Mucosa of stomach (tissue), 1 donor: Measurements from ENCODE around the gene IL17RE.
"Not testable (repeated sequence)": the region's sequence is repeated elsewhere in the genome, so short reads cannot be mapped to it uniquely, and the experiment has no call there.

Source experiments
- H3K27me3 ChIP-seq: one replicate; pipeline ENCODE4 v1.7.0; 2013; ENCODE audit warnings: mild to moderate bottlenecking, low read length; ENCODE audit not compliant: control insufficient read depth, insufficient read depth
- H3K36me3 ChIP-seq: one replicate; pipeline ENCODE4 v1.7.0; 2013; ENCODE audit warnings: low read length; ENCODE audit not compliant: control insufficient read depth, insufficient read depth
- H3K4me1 ChIP-seq: one replicate; pipeline ENCODE4 v1.7.0; 2013; ENCODE audit warnings: mild to moderate bottlenecking, low read length; ENCODE audit not compliant: control insufficient read depth, insufficient read depth
- H3K4me3 ChIP-seq: one replicate; pipeline ENCODE4 v1.7.0; 2013; ENCODE audit warnings: low read length
- H3K9ac ChIP-seq: one replicate; pipeline ENCODE4 v1.7.0; 2013; ENCODE audit warnings: mild to moderate bottlenecking, low read length, moderate library complexity
- H3K9me3 ChIP-seq: one replicate; pipeline ENCODE4 v1.7.0; 2013; ENCODE audit warnings: mild to moderate bottlenecking, low read length, moderate library complexity; ENCODE audit not compliant: control insufficient read depth
- donor health status: Pancreatic carcinoma.

The IL17RE gene

DNA sequence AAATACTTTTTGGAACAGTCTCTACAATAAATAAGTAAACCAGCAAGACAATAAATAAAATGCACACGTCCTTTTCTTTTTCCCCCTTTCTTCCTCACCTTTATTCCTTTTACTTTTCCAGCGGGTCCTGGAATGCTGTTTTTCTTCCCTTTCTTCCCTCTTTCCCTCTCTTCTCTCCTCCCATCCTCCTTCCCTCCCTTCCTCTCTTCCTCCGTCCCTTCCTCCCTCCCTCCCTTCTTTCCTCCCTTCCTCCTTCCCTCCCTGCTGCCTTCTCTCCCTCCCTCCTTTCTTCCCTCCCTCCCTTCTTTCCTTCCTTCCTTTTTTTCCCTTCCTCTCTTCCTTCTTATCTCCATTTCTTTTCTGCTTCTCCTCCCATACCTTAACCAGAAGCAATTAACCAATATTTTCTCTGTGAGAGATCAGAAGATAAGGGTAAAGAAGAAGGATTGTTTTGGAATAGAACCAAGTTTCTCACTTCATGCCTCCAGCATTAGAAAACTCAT lies 3.3 kb upstream of the IL17RE start:
- H3K9ac ChIP-seq, result peak overlapping the region; percentile 58
- H3K27me3 ChIP-seq, result no peaks in the 10 kb centered on the region
- H3K4me1 ChIP-seq, result peaks cover 62% of the 10 kb centered on the region
- H3K4me3 ChIP-seq, result peak overlapping the region; percentile 53
- H3K9me3 ChIP-seq, result no peaks in the 10 kb centered on the region
- no peaks in the 10 kb centered on the region for H3K36me3 ChIP-seq

DNA sequence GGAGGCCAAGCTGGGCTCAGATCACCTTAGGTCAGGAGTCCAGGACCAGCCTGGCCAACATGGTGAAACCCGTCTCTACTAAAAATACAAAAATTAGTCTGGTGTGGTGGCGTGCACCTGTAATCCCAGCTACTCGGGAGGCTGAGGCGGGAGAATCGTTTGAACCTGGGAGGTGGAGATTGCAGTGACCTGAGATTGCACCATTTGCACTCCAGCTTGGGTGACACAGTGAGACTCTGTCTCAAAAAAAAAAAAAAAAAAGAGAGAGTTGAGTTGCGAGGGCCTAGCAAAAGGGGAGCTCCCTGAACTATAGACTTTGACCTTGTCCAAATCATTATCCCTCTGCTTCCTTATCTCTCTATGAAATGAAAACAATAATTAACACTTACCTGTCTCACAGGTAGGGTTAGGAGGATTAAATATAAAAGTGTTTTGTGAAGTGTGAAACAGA lies 1.7 kb upstream of the IL17RE start:
- not testable (repeated sequence) for H3K27me3 ChIP-seq, H3K9me3 ChIP-seq
- H3K4me1 ChIP-seq, result peaks cover 59% of the 10 kb centered on the region

DNA sequence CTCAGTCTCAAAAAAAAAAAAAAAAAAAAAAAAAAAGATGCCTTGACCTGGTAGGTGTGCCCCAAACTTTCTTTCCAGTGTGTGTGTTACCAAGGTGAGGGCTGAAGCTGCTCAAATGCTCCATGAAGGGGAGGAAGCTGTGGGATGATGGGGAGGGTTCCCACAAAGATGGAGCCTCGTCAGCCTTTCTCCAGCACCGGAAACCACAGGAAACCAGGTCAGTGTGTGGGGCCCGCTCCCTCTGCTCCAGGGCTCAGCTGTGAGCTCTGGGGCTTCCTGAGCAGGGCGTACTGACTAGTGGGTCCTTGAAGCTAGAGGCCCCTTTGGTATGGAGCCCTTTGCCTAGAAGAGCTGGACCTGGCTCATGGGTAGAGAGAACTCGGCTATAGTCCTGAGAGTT lies 681 bp upstream of the IL17RE start:
- Histone ChIP-seq H3K9ac (peak overlapping the region; percentile 90), H3K4me3 (no peak overlapping the region)

More for the DNA sequence above, 1.7 kb upstream of the IL17RE start:
- not testable (repeated sequence) for H3K36me3 ChIP-seq, H3K9ac ChIP-seq, H3K4me3 ChIP-seq

DNA sequence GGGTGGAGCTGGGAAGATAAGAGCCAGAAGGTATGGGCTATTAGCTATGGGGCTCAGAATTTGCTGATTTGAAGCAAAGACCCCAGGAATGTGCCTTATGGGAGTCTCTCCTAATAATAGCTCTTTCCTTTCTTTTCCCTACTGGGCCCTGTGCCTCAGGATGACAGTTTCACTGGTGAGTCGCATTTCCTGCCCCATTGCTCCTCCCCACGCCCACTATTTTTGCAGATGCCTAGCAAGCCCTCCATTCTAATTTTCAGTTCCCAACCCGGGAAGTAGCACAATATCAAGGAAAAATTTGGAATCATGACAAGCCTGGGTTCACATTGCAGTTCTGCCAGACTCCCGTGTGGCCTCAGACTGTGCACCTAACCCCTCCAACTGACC lies 583 bp downstream of the IL17RE start:
- Histone ChIP-seq H3K9me3 (no peaks in the 10 kb centered on the region), H3K36me3 (peaks cover 3% of the 10 kb centered on the region), H3K4me1 (peaks cover 40% of the 10 kb centered on the region), H3K4me3 (peak overlapping the region; percentile 3), H3K9ac (peak overlapping the region; percentile 90), H3K27me3 (no peaks in the 10 kb centered on the region)

More for the DNA sequence above, 681 bp upstream of the IL17RE start:
- H3K4me1 ChIP-seq, result peaks cover 50% of the 10 kb centered on the region
- no peaks in the 10 kb centered on the region for H3K36me3 ChIP-seq
- H3K27me3 ChIP-seq, result no peaks in the 10 kb centered on the region
- no peaks in the 10 kb centered on the region for H3K9me3 ChIP-seq

DNA sequence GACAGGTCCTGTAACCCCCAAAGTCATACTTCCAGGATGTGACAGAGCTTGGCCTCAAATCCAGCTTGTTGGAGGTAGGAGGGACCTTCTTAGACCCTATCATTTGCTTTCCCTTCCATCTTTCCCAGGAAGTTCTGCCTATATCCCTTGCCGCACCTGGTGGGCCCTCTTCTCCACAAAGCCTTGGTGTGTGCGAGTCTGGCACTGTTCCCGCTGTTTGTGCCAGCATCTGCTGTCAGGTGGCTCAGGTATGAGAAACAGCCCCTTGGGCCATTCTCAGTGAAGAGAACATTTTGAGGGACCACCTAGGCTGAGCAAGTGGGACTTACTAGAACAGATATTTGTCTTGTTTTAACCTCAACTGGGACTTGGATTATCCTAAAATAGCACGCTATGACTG lies 1.3 kb downstream of the IL17RE start:
- no peaks in the 10 kb centered on the region for H3K9me3 ChIP-seq
- H3K9ac ChIP-seq, result peak overlapping the region; percentile 90
- H3K4me3 ChIP-seq, result peak overlapping the region; percentile 3
- peaks cover 4% of the 10 kb centered on the region for H3K36me3 ChIP-seq
- peaks cover 34% of the 10 kb centered on the region for H3K4me1 ChIP-seq
- H3K27me3 ChIP-seq, result no peaks in the 10 kb centered on the region

DNA sequence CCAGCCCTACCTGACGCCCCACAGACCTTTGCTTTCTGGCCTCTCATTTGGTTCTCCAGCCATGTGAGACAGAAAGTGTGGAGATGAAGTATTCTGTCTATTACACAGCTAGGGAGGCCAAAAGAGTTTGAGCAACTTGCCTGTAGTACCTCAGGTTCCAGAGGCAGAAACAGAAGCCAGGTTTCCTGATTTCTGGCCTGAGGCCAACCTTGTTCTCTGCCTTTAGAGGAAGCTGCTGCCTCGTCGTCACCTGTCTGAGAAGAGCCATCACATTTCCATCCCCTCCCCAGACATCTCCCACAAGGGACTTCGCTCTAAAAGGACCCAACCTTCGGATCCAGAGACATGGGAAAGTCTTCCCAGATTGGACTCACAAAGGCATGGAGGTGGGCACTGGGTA lies 3.8 kb downstream of the IL17RE start:
- H3K27me3 ChIP-seq, result no peaks in the 10 kb centered on the region
- H3K4me1 ChIP-seq, result peaks cover 17% of the 10 kb centered on the region
- no peaks in the 10 kb centered on the region for H3K9me3 ChIP-seq
- peaks cover 16% of the 10 kb centered on the region for H3K36me3 ChIP-seq
- H3K9ac ChIP-seq, result no peak overlapping the region
- no peak overlapping the region for H3K4me3 ChIP-seq

DNA sequence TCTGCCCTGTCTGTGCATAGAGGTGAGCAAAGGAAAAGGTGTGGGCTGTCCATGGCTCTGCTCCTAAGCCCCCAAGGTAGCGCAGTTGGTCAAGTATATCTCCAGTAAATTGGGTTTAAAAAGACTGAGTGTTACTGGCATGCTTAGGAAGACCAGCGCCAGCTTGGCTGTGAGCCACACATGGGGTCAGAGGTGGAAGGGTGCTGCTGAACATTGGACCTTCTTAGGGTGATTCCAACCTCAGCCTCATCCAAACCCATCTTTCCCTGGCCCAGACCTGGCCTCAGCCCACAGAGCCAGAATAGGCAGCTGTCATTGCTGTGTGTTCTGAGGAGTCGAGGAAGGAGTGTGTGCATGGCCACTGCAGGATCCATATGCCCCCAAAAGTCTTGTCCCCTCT lies 5.6 kb downstream of the IL17RE start:
- Histone ChIP-seq H3K4me1 (peaks cover 13% of the 10 kb centered on the region), H3K9me3 (no peaks in the 10 kb centered on the region), H3K27me3 (no peaks in the 10 kb centered on the region), H3K36me3 (peaks cover 17% of the 10 kb centered on the region), H3K9ac (no peak overlapping the region), H3K4me3 (no peak overlapping the region)

DNA sequence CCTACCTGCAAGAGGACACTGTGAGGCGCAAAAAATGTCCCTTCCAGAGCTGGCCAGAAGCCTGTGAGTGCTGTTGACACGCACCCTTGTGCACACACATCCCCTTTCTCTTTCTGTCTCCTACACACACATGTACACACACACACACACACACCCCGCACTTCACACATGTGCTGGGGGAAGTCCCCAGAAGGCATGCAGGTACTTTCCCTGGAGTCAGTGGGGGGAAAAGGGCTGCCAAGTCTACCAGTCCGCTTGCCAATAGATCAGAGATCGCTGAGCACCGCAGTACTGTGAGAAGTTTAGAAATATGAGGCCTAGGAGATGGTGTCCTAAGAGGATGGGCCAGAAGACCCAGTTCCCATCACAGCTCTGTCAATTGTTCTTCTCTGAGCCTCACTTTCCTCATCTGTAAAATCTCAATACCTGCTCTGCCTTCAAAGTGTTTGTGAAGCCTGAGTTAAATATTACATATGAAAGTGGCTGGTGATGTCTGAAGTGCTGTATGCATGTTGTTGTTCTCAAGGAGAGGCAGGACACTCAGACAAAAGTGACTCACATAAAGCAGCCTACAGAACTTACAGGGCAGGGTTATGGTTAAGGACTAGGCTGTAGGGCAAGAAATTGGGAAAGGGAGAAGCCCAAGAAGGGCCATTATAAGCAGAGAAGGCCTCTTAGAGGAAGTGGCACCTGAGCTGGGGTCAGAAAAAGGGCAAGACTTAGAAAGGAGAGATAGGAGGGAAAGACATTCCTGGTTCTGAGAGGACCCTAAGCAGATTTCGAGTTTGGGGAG lies 6.8 kb downstream of the IL17RE start:
- Histone ChIP-seq H3K4me1 (peaks cover 12% of the 10 kb centered on the region), H3K27me3 (no peaks in the 10 kb centered on the region), H3K9ac (no peak overlapping the region), H3K36me3 (peaks cover 17% of the 10 kb centered on the region), H3K9me3 (no peaks in the 10 kb centered on the region), H3K4me3 (no peak overlapping the region)

DNA sequence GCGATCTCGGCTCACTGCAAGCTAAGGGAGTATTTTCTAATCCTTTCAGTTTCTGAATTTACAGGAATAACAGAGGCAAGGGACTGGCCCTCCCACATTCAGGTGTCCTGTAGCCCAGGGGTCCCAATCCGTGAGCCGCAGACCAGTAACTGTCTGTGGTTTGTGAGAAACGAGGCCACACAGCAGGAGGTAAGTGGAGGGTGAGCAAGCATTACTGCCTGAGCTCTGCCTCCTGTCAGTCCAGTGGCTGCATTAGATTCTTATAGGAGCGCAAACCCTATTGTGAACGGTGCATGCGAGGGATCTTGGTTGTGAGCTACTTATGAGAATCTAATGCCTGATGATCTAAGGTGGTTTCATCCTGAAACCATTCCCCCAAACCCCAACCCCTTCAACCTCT lies 9.2 kb downstream of the IL17RE start:
- Histone ChIP-seq H3K27me3 (no peaks in the 10 kb centered on the region), H3K4me3 (no peak overlapping the region), H3K4me1 (peaks cover 35% of the 10 kb centered on the region), H3K36me3 (peaks cover 17% of the 10 kb centered on the region), H3K9me3 (no peaks in the 10 kb centered on the region), H3K9ac (no peak overlapping the region)

DNA sequence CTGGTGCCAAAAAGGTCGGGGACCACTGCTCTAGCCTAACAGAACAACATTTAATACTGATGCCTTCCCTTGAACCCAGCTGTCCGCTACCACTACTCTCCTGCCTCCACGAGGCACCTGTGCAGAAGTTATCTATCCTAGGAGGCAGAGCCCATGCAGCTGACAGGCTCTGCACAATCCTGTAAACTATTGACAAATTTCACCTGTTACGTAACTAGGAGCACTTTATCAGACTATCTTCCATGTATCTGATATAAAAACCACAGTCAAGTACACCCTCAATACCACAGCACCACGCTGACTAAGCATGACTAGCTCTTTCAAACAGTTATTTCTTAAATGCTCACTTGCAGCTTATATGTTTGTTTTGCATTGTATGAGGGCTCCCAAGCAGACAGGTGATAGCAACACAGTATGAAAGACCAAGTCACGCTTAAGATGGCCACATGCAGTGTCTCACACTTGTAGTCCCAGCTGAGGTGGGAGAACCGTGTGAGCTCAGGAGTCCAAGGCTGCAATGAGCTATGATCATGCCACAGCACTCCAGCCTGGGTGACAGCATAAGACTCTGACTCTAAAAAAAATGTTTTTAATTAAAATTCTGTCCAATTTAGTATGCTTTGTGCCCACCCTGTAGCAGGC lies 9.8 kb downstream of the IL17RE start:
- Histone ChIP-seq H3K9ac (no peak overlapping the region), H3K9me3 (no peaks in the 10 kb centered on the region), H3K36me3 (peaks cover 17% of the 10 kb centered on the region), H3K27me3 (no peaks in the 10 kb centered on the region), H3K4me1 (peaks cover 39% of the 10 kb centered on the region), H3K4me3 (no peak overlapping the region)

DNA sequence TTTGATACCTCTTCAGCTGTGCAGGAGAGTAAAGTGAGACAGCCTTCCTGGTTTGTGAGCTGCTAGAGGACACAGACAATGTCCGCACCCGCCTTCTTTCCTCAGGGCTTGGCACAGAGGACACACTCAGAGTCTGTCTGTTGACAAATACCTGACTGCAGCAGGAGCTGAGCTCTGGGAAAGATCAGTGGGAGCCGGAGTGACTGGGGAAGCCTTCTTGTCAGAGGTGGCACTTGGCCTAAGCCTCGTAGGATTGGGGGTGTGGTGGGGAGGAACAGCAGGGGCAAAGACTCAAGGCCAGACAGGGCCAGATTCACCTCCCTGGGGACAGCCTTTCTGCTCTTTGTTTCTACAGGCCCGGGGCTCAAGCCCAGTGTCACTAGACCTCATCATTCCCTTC lies 11.0 kb downstream of the IL17RE start:
- peaks cover 12% of the 10 kb centered on the region for H3K36me3 ChIP-seq
- H3K27me3 ChIP-seq, result no peaks in the 10 kb centered on the region
- no peak overlapping the region for H3K9ac ChIP-seq
- H3K4me3 ChIP-seq, result no peak overlapping the region
- no peaks in the 10 kb centered on the region for H3K9me3 ChIP-seq
- peaks cover 49% of the 10 kb centered on the region for H3K4me1 ChIP-seq

DNA sequence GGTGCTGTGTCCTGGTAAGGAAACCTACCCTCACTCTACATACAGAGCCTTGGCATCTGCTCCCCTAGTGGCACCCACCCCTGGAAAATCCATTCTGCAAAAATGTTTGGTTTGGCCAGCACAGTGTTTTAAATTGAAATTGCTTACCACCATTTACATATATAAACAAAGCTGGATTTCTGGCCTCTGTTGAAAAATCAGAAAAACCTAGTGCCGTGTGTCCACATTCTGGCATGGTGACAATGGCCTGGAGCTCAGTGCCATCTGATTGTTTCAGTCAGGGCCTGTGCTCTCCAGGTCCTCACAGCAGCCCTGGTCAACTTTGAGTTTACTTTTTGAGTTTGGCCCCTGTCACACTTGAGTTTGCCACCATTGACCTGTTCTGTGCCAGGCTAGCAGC lies 11.4 kb downstream of the IL17RE start:
- Histone ChIP-seq H3K4me1 (peaks cover 49% of the 10 kb centered on the region), H3K9me3 (no peaks in the 10 kb centered on the region), H3K9ac (peak overlapping the region; percentile 61), H3K4me3 (no peak overlapping the region), H3K27me3 (no peaks in the 10 kb centered on the region), H3K36me3 (peaks cover 12% of the 10 kb centered on the region)
